ENCODE measurements around the gene CRMP1. TPM values are rescaled to one million over a fixed set of nuclear protein-coding genes. Genes with fewer than 3 reads are reported as not detected.

The CRMP1 gene
- polyA plus RNA-seq, 1 donor (not counting 4 experiments of a cell fraction or from before 2014, with no cell fraction given) = 0.03 TPM

DNA sequence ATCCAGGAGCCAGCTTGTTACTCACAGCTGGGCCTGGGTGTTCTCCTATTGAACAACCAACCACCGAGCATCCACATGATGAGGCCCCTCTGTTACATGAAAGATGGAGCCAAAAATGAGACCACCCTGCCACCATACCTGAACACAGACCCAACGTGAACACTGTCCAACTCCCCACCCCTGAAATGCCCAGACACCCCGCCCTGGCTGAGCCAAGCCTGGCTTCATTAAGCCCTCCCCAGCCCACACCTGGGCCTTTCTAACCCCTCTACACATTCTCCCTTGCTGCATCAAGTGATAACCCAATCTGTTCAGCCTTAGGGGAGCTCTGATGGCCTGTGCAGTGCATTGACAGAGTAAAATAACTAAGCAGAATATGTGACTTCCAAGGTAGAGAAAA lies 101.2 kb downstream of the CRMP1 start:
- no peak overlapping the region for H3K9ac ChIP-seq (ENCODE audit: control insufficient read depth, extremely low read depth, insufficient read depth, low read length)
- no peaks in the 10 kb centered on the region for H4K20me1 ChIP-seq (ENCODE audit: control insufficient read depth, extremely low read depth, insufficient read depth, low read length)
- no peaks in the 10 kb centered on the region for H3K27me3 ChIP-seq (ENCODE audit: control insufficient read depth, extremely low read depth, insufficient read depth, low read length)
- no peak for FAIRE-seq
- no peaks in the 10 kb centered on the region for H3K9me3 ChIP-seq (ENCODE audit: control insufficient read depth, low read depth, low read length)
- H3K4me3 ChIP-seq (ENCODE audit: control insufficient read depth in 2 of 3, extremely low read depth in 1 of 3, insufficient read depth in 2 of 3, low read depth in 1 of 3, low read length in 3 of 3) = no peak overlapping the region
- H3K79me2 ChIP-seq (ENCODE audit: control insufficient read depth, insufficient read depth, low read length) = no peaks in the 10 kb centered on the region
- H3K36me3 ChIP-seq (ENCODE audit: control insufficient read depth in 2 of 2, extremely low read depth in 1 of 2, insufficient read depth in 2 of 2, low read length in 2 of 2) = peaks cover 18 to 21% of the 10 kb centered on the region in 2 experiments
- no peak overlapping the region for H3K27ac ChIP-seq (ENCODE audit: control insufficient read depth, insufficient read depth, low read length)
- no peak for TF ChIP-seq EZH2 (IDR thresholded peaks at IDR 0.05; ENCODE audit: low read length)
- TF ChIP-seq, protein P1, sequence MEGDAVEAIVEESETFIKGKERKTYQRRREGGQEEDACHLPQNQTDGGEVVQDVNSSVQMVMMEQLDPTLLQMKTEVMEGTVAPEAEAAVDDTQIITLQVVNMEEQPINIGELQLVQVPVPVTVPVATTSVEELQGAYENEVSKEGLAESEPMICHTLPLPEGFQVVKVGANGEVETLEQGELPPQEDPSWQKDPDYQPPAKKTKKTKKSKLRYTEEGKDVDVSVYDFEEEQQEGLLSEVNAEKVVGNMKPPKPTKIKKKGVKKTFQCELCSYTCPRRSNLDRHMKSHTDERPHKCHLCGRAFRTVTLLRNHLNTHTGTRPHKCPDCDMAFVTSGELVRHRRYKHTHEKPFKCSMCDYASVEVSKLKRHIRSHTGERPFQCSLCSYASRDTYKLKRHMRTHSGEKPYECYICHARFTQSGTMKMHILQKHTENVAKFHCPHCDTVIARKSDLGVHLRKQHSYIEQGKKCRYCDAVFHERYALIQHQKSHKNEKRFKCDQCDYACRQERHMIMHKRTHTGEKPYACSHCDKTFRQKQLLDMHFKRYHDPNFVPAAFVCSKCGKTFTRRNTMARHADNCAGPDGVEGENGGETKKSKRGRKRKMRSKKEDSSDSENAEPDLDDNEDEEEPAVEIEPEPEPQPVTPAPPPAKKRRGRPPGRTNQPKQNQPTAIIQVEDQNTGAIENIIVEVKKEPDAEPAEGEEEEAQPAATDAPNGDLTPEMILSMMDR (optimal IDR thresholded peaks at IDR 0.05 in 1 of 3, IDR thresholded peaks at IDR 0.05 in 1 of 3, conservative IDR thresholded peaks at IDR 0.05 in 1 of 3; ENCODE audit: extremely low read depth in 1 of 3, insufficient read depth in 2 of 3, low read length in 3 of 3) = no peak
- dilution Hi-C loops (cut with MboI; ENCODE audit: extremely low pct_ligation_motif_present, low sequenced_read_pairs) = no loop called here
- no peaks in the 10 kb centered on the region for H3K9me1 ChIP-seq (ENCODE audit: control insufficient read depth, extremely low read depth, insufficient read depth, low read length)
- H2AFZ ChIP-seq (ENCODE audit: control insufficient read depth, low read length) = no peak overlapping the region
- no peak overlapping the region for H3K4me2 ChIP-seq (ENCODE audit: control insufficient read depth, extremely low read depth, insufficient read depth, low read depth, low read length)
- no peak for DNase-seq (ENCODE audit: low read depth, low spot score)
- H3K4me1 ChIP-seq (ENCODE audit: control insufficient read depth, extremely low read depth, insufficient read depth, low read length) = no peaks in the 10 kb centered on the region

DNA sequence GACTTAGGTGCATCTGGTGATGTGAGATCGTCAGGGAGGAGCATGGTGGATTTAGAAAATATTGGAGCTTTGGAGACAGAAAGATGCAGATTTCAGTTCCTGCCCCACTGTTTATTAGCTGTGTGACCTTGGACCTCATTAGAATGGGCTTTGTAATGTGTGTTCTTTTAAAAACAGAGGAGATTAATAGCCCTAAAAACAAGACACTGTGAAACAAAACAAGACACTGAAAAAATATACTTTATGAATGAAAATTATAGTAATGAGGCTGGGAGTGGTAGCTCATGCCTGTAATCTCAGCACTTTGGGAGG lies 102.4 kb downstream of the CRMP1 start:
- Histone ChIP-seq H3K4me1 (ENCODE audit: control insufficient read depth, extremely low read depth, insufficient read depth, low read length) (no peaks in the 10 kb centered on the region), H3K4me3 (ENCODE audit: control insufficient read depth in 2 of 3, extremely low read depth in 1 of 3, insufficient read depth in 2 of 3, low read depth in 1 of 3, low read length in 3 of 3) (no peak overlapping the region), H3K36me3 (ENCODE audit: control insufficient read depth in 2 of 2, extremely low read depth in 1 of 2, insufficient read depth in 2 of 2, low read length in 2 of 2) (peaks cover 14 to 18% of the 10 kb centered on the region in 2 experiments), H3K9me1 (ENCODE audit: control insufficient read depth, extremely low read depth, insufficient read depth, low read length) (no peaks in the 10 kb centered on the region), H3K27me3 (ENCODE audit: control insufficient read depth, extremely low read depth, insufficient read depth, low read length) (no peaks in the 10 kb centered on the region), H3K27ac (ENCODE audit: control insufficient read depth, insufficient read depth, low read length) (no peak overlapping the region), H3K9me3 (ENCODE audit: control insufficient read depth, low read depth, low read length) (no peaks in the 10 kb centered on the region), H3K9ac (ENCODE audit: control insufficient read depth, extremely low read depth, insufficient read depth, low read length) (no peak overlapping the region), H2AFZ (ENCODE audit: control insufficient read depth, low read length) (no peak overlapping the region), H3K79me2 (ENCODE audit: control insufficient read depth, insufficient read depth, low read length) (no peaks in the 10 kb centered on the region), H4K20me1 (ENCODE audit: control insufficient read depth, extremely low read depth, insufficient read depth, low read length) (no peaks in the 10 kb centered on the region), H3K4me2 (ENCODE audit: control insufficient read depth, extremely low read depth, insufficient read depth, low read depth, low read length) (no peak overlapping the region)
- FAIRE-seq (no peak), DNase-seq (ENCODE audit: low read depth, low spot score) (no peak)
- TF ChIP-seq, protein P1 (optimal IDR thresholded peaks at IDR 0.05 in 1 of 3, IDR thresholded peaks at IDR 0.05 in 1 of 3, conservative IDR thresholded peaks at IDR 0.05 in 1 of 3; ENCODE audit: extremely low read depth in 1 of 3, insufficient read depth in 2 of 3, low read length in 3 of 3) = no peak
- TF ChIP-seq EZH2 (IDR thresholded peaks at IDR 0.05; ENCODE audit: low read length) = no peak
- dilution Hi-C loops (cut with MboI; ENCODE audit: extremely low pct_ligation_motif_present, low sequenced_read_pairs) = no loop called here

Measured in keratinocyte (primary cell).